K562 (cell line): ENCODE data around the gene KCNJ11. TPM values are rescaled to one million over a fixed set of nuclear protein-coding genes. Genes with fewer than 3 reads are reported as not detected.

Experiments used
- ATF3 ChIP-seq, 2 experiments: fragments of 450-650 bp in 1 of 2; sonication (generic) in 1 of 2; formaldehyde crosslinking in 1 of 2; IDR thresholded peaks in 1 of 2; conservative IDR thresholded peaks in 1 of 2; 2 replicates each; pipeline versions ENCODE4 v1.6.1 to v1.8.1; 2016 to 2023; ENCODE audit warnings: mild to moderate bottlenecking in 2 of 2, moderate library complexity in 2 of 2, inconsistent platforms in 1 of 2, missing genetic modification reagents in 1 of 2
- BHLHE40 ChIP-seq: IDR thresholded peaks from 2 replicates; pipeline ENCODE4 v1.6.1; 2011; ENCODE audit warnings: low read length, improper control_type of control experiment
- CHD1 ChIP-seq: fragments of 200-600 bp; sonication (generic); IDR thresholded peaks from one replicate; pipeline ENCODE4 v1.6.1; 2012; ENCODE audit warnings: mild to moderate bottlenecking, moderate library complexity, low read length, inconsistent platforms
- HNRNPLL ChIP-seq: fragments of 200-400 bp; formaldehyde crosslinking; IDR thresholded peaks from 2 replicates; pipeline ENCODE4 v1.6.1; 2017; ENCODE audit warnings: low read length, low read depth, mild to moderate bottlenecking; ENCODE audit not compliant: poor library complexity, severe bottlenecking
- SIN3A ChIP-seq, 2 experiments: fragments of 150-350 bp in 1 of 2; IDR thresholded peaks; 2 replicates each; pipeline ENCODE4 v1.6.1; 2011 to 2016; ENCODE audit warnings: borderline replicate concordance in 2 of 2, low read depth in 2 of 2, low read length in 2 of 2, mild to moderate bottlenecking in 2 of 2, moderate library complexity in 2 of 2; ENCODE audit not compliant: control insufficient read depth in 1 of 2
- YY1 ChIP-seq, 3 experiments: IDR thresholded peaks; 2 replicates each; pipeline ENCODE4 v1.6.1; 2011; ENCODE audit warnings: low read length in 2 of 3, mild to moderate bottlenecking in 2 of 3, moderate library complexity in 2 of 3, borderline replicate concordance in 1 of 3, control low read depth in 1 of 3, low read depth in 1 of 3; ENCODE audit not compliant: insufficient read depth in 3 of 3, insufficient replicate concordance in 2 of 3, control insufficient read depth in 1 of 3, insufficient read length in 1 of 3; ENCODE audit errors: extremely low read depth in 1 of 3
- ZBTB33 ChIP-seq: sonication (generic); formaldehyde crosslinking; IDR thresholded peaks from 2 replicates; pipeline ENCODE4 v1.8.1; 2023; ENCODE audit warnings: mild to moderate bottlenecking, missing genetic modification reagents
- ZBTB34 ChIP-seq: fragments of 250-450 bp; sonication (Bioruptor Pico); IDR thresholded peaks from 2 replicates; pipeline ENCODE4 v1.8.0; 2021; ENCODE audit warnings: mild to moderate bottlenecking, moderate library complexity
- polyA plus RNA-seq, 8 experiments: library from polyadenylated mRNA; depleted of rRNA in 4 of 8; stranded (reverse) in 5 of 8; unstranded in 3 of 8; fragments of >200 nt; fragmentation: Nextera tagmentation in 2 of 8; fragmentation: Illumina TruSeq in 1 of 8; extraction: Ambion mirVana in 2 of 8; extraction: Trizol in 1 of 8; gene quantifications; 2 replicates each; pipeline versions ENCODE4 v1.2.1 to v1.2.3, GENCODE V29; 2011 to 2014; ENCODE audit warnings: inconsistent platforms in 1 of 8, missing spikeins in 1 of 8
- total RNA-seq, 7 experiments: library from RNA; depleted of rRNA in 6 of 7; stranded (reverse); fragments of >200 nt in 6 of 7; fragmentation: Illumina TruSeq in 2 of 7; extraction: Trizol in 2 of 7; gene quantifications; 2 replicates each; pipeline versions ENCODE4 v1.2.1 to v1.2.3, GENCODE V29; 2011 to 2021; ENCODE audit warnings: low replicate concordance in 1 of 7

KCNJ11 gene
- total and polyA plus RNA-seq, 9 of the 15 experiments (the other 6 are each of a cell fraction or from before 2014, with no cell fraction given), result 0.54 to 3.7 (median 0.86) TPM; not detected in 2

GRCh38 chr11:17351510-17352176 lies 36.8 kb downstream of the KCNJ11 start, which contains the start of gene NCR3LG1 (continued):
- TF ChIP-seq SIN3A (IDR thresholded peaks at IDR 0.05; ENCODE audit: borderline replicate concordance in 2 of 2, control insufficient read depth in 1 of 2, low read depth in 2 of 2, low read length in 2 of 2) (peak in 1 of 2 experiments; percentile 40; a peak in 1 of 4 replicates), HNRNPLL (peak; percentile 23), CHD1 (no peak), ATF3 (IDR thresholded peaks at IDR 0.05) (peak; percentile 59), ATF3 (CRISPR knock-in tag; conservative IDR thresholded peaks at IDR 0.05) (no peak; the same call in 1 of the 2 replicates), ZBTB34 (no peak), BHLHE40 (peak; percentile 83), YY1 (IDR thresholded peaks at IDR 0.05; ENCODE audit: borderline replicate concordance in 1 of 3, control insufficient read depth in 1 of 3, extremely low read depth in 1 of 3, insufficient read depth in 3 of 3, insufficient read length in 1 of 3, insufficient replicate concordance in 2 of 3, low read depth in 1 of 3, low read length in 2 of 3) (peak in 1 of 3 experiments; percentile 5), ZBTB33 (CRISPR knock-in tag) (0 out of 2 replicates have a peak, but pooled peaks have one; percentile 35)
